K562 (cell line): ENCODE data around the gene MASTL. TPM values are rescaled to one million over a fixed set of nuclear protein-coding genes. Genes with fewer than 3 reads are reported as not detected.
A peak's percentile ranks its signal among the peaks of the same experiment; 100 is the strongest.

Experiments
- CBFA2T3 ChIP-seq: fragments of 450-650 bp; IDR thresholded peaks from 2 replicates; pipeline ENCODE4 v1.6.1; 2017
- CXXC5 ChIP-seq: fragments of 250-450 bp; sonication (Bioruptor Pico); IDR thresholded peaks from 2 replicates; pipeline ENCODE4 v1.8.0; 2022; ENCODE audit warnings: inconsistent platforms, mild to moderate bottlenecking, moderate library complexity
- DDX20 ChIP-seq: fragments of 450-650 bp; IDR thresholded peaks from 2 replicates; pipeline ENCODE4 v1.6.1; 2016; ENCODE audit warnings: missing genetic modification characterization, low read depth, mild to moderate bottlenecking, missing compliant biosample characterization, moderate library complexity
- E2F8 ChIP-seq: fragments of 450-650 bp; IDR thresholded peaks from 2 replicates; pipeline ENCODE4 v1.7.1; 2018; ENCODE audit warnings: mild to moderate bottlenecking, low read depth; ENCODE audit not compliant: partially characterized antibody
- KLF10 ChIP-seq: fragments of 250-450 bp; sonication (Bioruptor Pico); IDR thresholded peaks from 2 replicates; pipeline ENCODE4 v1.6.1; 2021; ENCODE audit warnings: matching md5 sums
- MYC ChIP-seq, 2 experiments: fragments of 250-450 bp in 1 of 2; sonication (Bioruptor Pico) in 1 of 2; IDR thresholded peaks; 2 replicates each; pipeline versions ENCODE4 v1.5.1 to v1.6.1; 2012 to 2021; ENCODE audit warnings: low read depth in 2 of 2, borderline replicate concordance in 1 of 2, improper control_type of control experiment in 1 of 2, low read length in 1 of 2, mild to moderate bottlenecking in 1 of 2, moderate library complexity in 1 of 2
- NR2F6 ChIP-seq: fragments of 450-650 bp; formaldehyde crosslinking; IDR thresholded peaks from 2 replicates; pipeline ENCODE4 v1.4.0; 2020; ENCODE audit warnings: mild to moderate bottlenecking
- OTX1 ChIP-seq: fragments of 450-650 bp; formaldehyde crosslinking; IDR thresholded peaks from 2 replicates; pipeline ENCODE4 v1.4.0; 2022; ENCODE audit warnings: mild to moderate bottlenecking
- POLR2H ChIP-seq: IDR thresholded peaks from 2 replicates; pipeline ENCODE4 v1.6.1; 2016; ENCODE audit warnings: missing genetic modification characterization, low read depth, mild to moderate bottlenecking, control low read depth, missing compliant biosample characterization, moderate library complexity
- RBM15 ChIP-seq: fragments of 200-400 bp; formaldehyde crosslinking; IDR thresholded peaks from 2 replicates; pipeline ENCODE4 v1.6.1; 2018; ENCODE audit warnings: mild to moderate bottlenecking, low read length, moderate library complexity; ENCODE audit not compliant: insufficient read depth
- RUNX1 ChIP-seq: sonication (generic); IDR thresholded peaks from 2 replicates; pipeline ENCODE4 v1.6.1; 2016; ENCODE audit warnings: antibody characterized with exemption, low read depth
- SRF ChIP-seq, 2 experiments: fragments of 250-450, 450-650 bp in 1 of 2; sonication (Bioruptor Pico) in 1 of 2; sonication (generic) in 1 of 2; formaldehyde crosslinking; IDR thresholded peaks; 2 replicates each; pipeline versions ENCODE4 v1.5.0 to v1.5.1; 2020 to 2022; ENCODE audit warnings: mild to moderate bottlenecking in 1 of 2, missing genetic modification reagents in 1 of 2
- TEAD1 ChIP-seq, 2 experiments: fragments of 450-650 bp in 1 of 2; sonication (generic) in 1 of 2; formaldehyde crosslinking; IDR thresholded peaks; 2 replicates each; pipeline versions ENCODE4 v1.4.0 to v1.8.0; 2020 to 2022; ENCODE audit warnings: mild to moderate bottlenecking in 2 of 2, missing genetic modification reagents in 1 of 2
- ZEB2 ChIP-seq: fragments of 450-650 bp; IDR thresholded peaks from 2 replicates; pipeline ENCODE4 v1.6.1; 2016
- ZNF165 ChIP-seq: fragments of 250-450 bp; sonication (Bioruptor Pico); IDR thresholded peaks from 2 replicates; pipeline ENCODE4 v1.4.0; 2020; ENCODE audit warnings: borderline replicate concordance
- ZNF584 ChIP-seq: fragments of 200-800 bp; sonication (Bioruptor generic); IDR thresholded peaks from 2 replicates; pipeline ENCODE4 v1.6.1; 2016; ENCODE audit warnings: low read depth, mild to moderate bottlenecking, missing genetic modification characterization, missing compliant biosample characterization
- polyA plus RNA-seq, 8 experiments: library from polyadenylated mRNA; depleted of rRNA in 4 of 8; stranded (reverse) in 5 of 8; unstranded in 3 of 8; fragments of >200 nt; fragmentation: Nextera tagmentation in 2 of 8; fragmentation: Illumina TruSeq in 1 of 8; extraction: Ambion mirVana in 2 of 8; extraction: Trizol in 1 of 8; gene quantifications; 2 replicates each; pipeline versions ENCODE4 v1.2.1 to v1.2.3, GENCODE V29; 2011 to 2014; ENCODE audit warnings: inconsistent platforms in 1 of 8, missing spikeins in 1 of 8
- total RNA-seq, 7 experiments: library from RNA; depleted of rRNA in 6 of 7; stranded (reverse); fragments of >200 nt in 6 of 7; fragmentation: Illumina TruSeq in 2 of 7; extraction: Trizol in 2 of 7; gene quantifications; 2 replicates each; pipeline versions ENCODE4 v1.2.1 to v1.2.3, GENCODE V29; 2011 to 2021; ENCODE audit warnings: low replicate concordance in 1 of 7
- TF ChIP-seq, protein P1 (sequence below): fragments of 250-450 bp; sonication (Bioruptor Pico); IDR thresholded peaks from 2 replicates; pipeline ENCODE4 v1.4.0; 2020; ENCODE audit warnings: mild to moderate bottlenecking
- TF ChIP-seq, protein P2 (sequence below): sonication (generic); formaldehyde crosslinking; IDR thresholded peaks from 2 replicates; pipeline ENCODE4 v1.8.0; 2022; ENCODE audit warnings: missing genetic modification reagents, mild to moderate bottlenecking, borderline replicate concordance
- TF ChIP-seq, protein P3 (sequence below): fragments of 450-650 bp; formaldehyde crosslinking; IDR thresholded peaks from 2 replicates; pipeline ENCODE4 v1.4.0; 2022; ENCODE audit warnings: mild to moderate bottlenecking, moderate library complexity
- TF ChIP-seq, protein P4 (sequence below): sonication (generic); formaldehyde crosslinking; IDR thresholded peaks from 2 replicates; pipeline ENCODE4 v1.8.0; 2022; ENCODE audit warnings: mild to moderate bottlenecking, low read depth, missing genetic modification reagents

MASTL gene
- total and polyA plus RNA-seq, 9 of the 15 experiments (the other 6 are each of a cell fraction or from before 2014, with no cell fraction given), result 6.8 to 29.9 (median 23.1) TPM

- TF ChIP-seq RBM15, result no peak
- TF ChIP-seq CXXC5 (CRISPR knock-in tag), result peak; percentile 94
- no peak for TF ChIP-seq ZNF165 (CRISPR knock-in tag)
- no peak for TF ChIP-seq DDX20
- TF ChIP-seq, protein P1, sequence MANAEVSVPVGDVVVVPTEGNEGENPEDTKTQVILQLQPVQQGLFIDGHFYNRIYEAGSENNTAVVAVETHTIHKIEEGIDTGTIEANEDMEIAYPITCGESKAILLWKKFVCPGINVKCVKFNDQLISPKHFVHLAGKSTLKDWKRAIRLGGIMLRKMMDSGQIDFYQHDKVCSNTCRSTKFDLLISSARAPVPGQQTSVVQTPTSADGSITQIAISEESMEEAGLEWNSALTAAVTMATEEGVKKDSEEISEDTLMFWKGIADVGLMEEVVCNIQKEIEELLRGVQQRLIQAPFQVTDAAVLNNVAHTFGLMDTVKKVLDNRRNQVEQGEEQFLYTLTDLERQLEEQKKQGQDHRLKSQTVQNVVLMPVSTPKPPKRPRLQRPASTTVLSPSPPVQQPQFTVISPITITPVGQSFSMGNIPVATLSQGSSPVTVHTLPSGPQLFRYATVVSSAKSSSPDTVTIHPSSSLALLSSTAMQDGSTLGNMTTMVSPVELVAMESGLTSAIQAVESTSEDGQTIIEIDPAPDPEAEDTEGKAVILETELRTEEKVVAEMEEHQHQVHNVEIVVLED (CRISPR knock-in tag), result peak; percentile 99
- peak; percentile 61; the same call in 1 of the 2 replicates for TF ChIP-seq MYC (IDR thresholded peaks at IDR 0.05; ENCODE audit: low read depth, low read length)
- TF ChIP-seq MYC (CRISPR knock-in tag; IDR thresholded peaks at IDR 0.05; ENCODE audit: borderline replicate concordance, low read depth), result 0 out of 2 replicates have a peak, but pooled peaks have one; percentile 7
- TF ChIP-seq, protein P2, sequence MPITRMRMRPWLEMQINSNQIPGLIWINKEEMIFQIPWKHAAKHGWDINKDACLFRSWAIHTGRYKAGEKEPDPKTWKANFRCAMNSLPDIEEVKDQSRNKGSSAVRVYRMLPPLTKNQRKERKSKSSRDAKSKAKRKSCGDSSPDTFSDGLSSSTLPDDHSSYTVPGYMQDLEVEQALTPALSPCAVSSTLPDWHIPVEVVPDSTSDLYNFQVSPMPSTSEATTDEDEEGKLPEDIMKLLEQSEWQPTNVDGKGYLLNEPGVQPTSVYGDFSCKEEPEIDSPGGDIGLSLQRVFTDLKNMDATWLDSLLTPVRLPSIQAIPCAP (CRISPR knock-in tag), result no peak
- no peak for TF ChIP-seq ZEB2
- TF ChIP-seq RUNX1, result no peak
- TF ChIP-seq ZNF584, result no peak
- TF ChIP-seq SRF (CRISPR knock-in tag; IDR thresholded peaks at IDR 0.05), result no peak
- no peak for TF ChIP-seq TEAD1 (CRISPR knock-in tag; IDR thresholded peaks at IDR 0.05)
- TF ChIP-seq OTX1 (CRISPR knock-in tag), result no peak
- TF ChIP-seq POLR2H (tag), result peak; percentile 56
- TF ChIP-seq KLF10 (CRISPR knock-in tag), result no peak
- TF ChIP-seq NR2F6, result no peak
- TF ChIP-seq, protein P3, sequence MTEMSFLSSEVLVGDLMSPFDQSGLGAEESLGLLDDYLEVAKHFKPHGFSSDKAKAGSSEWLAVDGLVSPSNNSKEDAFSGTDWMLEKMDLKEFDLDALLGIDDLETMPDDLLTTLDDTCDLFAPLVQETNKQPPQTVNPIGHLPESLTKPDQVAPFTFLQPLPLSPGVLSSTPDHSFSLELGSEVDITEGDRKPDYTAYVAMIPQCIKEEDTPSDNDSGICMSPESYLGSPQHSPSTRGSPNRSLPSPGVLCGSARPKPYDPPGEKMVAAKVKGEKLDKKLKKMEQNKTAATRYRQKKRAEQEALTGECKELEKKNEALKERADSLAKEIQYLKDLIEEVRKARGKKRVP, result no peak
- TF ChIP-seq E2F8, result peak; percentile 96
- TF ChIP-seq CBFA2T3, result no peak
- TF ChIP-seq, protein P4, sequence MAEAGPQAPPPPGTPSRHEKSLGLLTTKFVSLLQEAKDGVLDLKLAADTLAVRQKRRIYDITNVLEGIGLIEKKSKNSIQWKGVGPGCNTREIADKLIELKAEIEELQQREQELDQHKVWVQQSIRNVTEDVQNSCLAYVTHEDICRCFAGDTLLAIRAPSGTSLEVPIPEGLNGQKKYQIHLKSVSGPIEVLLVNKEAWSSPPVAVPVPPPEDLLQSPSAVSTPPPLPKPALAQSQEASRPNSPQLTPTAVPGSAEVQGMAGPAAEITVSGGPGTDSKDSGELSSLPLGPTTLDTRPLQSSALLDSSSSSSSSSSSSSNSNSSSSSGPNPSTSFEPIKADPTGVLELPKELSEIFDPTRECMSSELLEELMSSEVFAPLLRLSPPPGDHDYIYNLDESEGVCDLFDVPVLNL, result peak; percentile 99
These were observed at the start of gene MASTL (continued) for GRCh38 chr10:27155066-27155754.
